Kidney (tissue), 14 donors: ENCODE measurements around the gene SCCPDH. TPM values are rescaled to one million over a fixed set of nuclear protein-coding genes. Genes with fewer than 3 reads are reported as not detected.
"Not testable (repeated sequence)": the region's sequence is repeated elsewhere in the genome, so short reads cannot be mapped to it uniquely, and the experiment has no call there.

Experiments used
- DNase-seq, 5 donors: peaks; one replicate each; pipeline ENCODE4 v3.0.0-alpha.2; 2013 to 2020
- FAIRE-seq: peaks from 2 replicates; lab custom pipeline; 2012; peaks lifted over from hg19 to GRCh38; lab: Jason Lieb, UNC
- H3K27ac ChIP-seq, 2 donors: one replicate each; pipeline ENCODE4 v1.7.0; 2013; ENCODE audit warnings: low read depth in 2 of 2, low read length in 2 of 2, inconsistent platforms in 1 of 2
- H3K27me3 ChIP-seq: one replicate; pipeline ENCODE4 v1.7.1; 2013; ENCODE audit warnings: low read length, inconsistent platforms; ENCODE audit not compliant: control insufficient read depth, insufficient read depth
- H3K36me3 ChIP-seq, 3 donors: one replicate each; pipeline versions ENCODE4 v1.7.0 to v1.7.1; 2013; ENCODE audit warnings: low read length in 3 of 3, control low read depth in 1 of 3, inconsistent platforms in 1 of 3; ENCODE audit not compliant: insufficient read depth in 3 of 3, control insufficient read depth in 2 of 3
- H3K4me1 ChIP-seq, 3 donors: one replicate each; pipeline versions ENCODE4 v1.7.0 to v1.7.1; 2013; ENCODE audit warnings: low read length in 3 of 3, inconsistent platforms in 1 of 3, low read depth in 1 of 3; ENCODE audit not compliant: control insufficient read depth in 2 of 3, insufficient read depth in 2 of 3
- H3K4me3 ChIP-seq, 3 donors: one replicate each; pipeline versions ENCODE4 v1.7.0 to v1.8.1; 2013; ENCODE audit warnings: low read length in 3 of 3, control low read depth in 1 of 3, inconsistent platforms in 1 of 3
- H3K9ac ChIP-seq, 3 donors: one replicate each; pipeline versions ENCODE4 v1.7.0 to v1.7.1; 2013; ENCODE audit warnings: low read length in 3 of 3, control low read depth in 1 of 3, inconsistent platforms in 1 of 3
- H3K9me3 ChIP-seq, 3 donors: one replicate each; pipeline versions ENCODE4 v1.7.0 to v1.7.1; 2013; ENCODE audit warnings: low read length in 3 of 3, control low read depth in 1 of 3, inconsistent platforms in 1 of 3; ENCODE audit not compliant: control insufficient read depth in 2 of 3, insufficient read depth in 1 of 3
- CTCF ChIP-seq: IDR thresholded peaks from 3 replicates; pipeline ENCODE4 v1.5.1; 2012; ENCODE audit warnings: mild to moderate bottlenecking, moderate library complexity, borderline replicate concordance; ENCODE audit not compliant: insufficient read depth; ENCODE audit errors: extremely low read depth
- intact Hi-C: fragments of 100-400 bp; cut with DNase I; formaldehyde crosslinking; loops from one replicate; pipeline ENCODE4 v1.11.1; 2022
- polyA plus RNA-seq: library from polyadenylated mRNA; stranded (reverse); fragments of 350-450 nt; fragmentation: Illumina TruSeq; extraction: RNeasy Lipid Tissue Mini Kit (QIAGEN cat#74804); gene quantifications from one replicate; pipeline ENCODE4 v1.2.3, GENCODE V29; 2014; ENCODE audit warnings: low read depth, low replicate concordance; ENCODE audit not compliant: insufficient read depth
- total RNA-seq: library from RNA; stranded (reverse); fragmentation: NEBNext Ultra II Directional; extraction: Animal tissue kit (Norgen Biotek cat#: 25700); gene quantifications from one replicate; pipeline ENCODE4 v1.2.1, GENCODE V29; 2021
- donor health status: control.
- donor health status: control.
- donor health status: control.
- donor health status: control.
- donor health status: control.
- donor health status: DM: yes; HTN: yes; CAD: no.
- donor health status: Normal renal cell carcinoma (clear cell type).

SCCPDH gene
- total and polyA plus RNA-seq, 2 donors from 2014 or later = 37.2 to 48.6 TPM

DNA sequence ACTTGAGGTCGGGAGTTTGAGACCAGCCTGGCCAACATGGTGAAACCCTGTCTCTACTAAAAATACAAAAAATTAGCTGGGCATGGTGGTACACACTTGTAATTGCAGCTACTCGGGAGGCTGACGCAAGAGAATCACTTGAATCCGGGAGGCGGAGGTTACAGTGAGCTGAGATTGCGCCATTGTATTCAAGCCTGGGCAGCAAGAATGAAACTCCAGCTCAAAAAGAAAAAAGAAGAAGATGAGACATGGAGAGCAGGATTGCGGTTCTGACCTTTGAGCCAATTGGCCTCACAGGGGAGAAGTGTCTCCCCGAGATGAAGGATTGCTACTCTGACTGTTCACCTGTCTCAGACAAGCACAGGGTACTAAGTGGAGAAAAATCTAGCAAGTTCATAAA is 6.6 kb downstream of the SCCPDH start:
- no peak for FAIRE-seq
- no peak for TF ChIP-seq CTCF
- no peak for DNase-seq
- intact Hi-C loops = no loop called here
- Histone ChIP-seq H3K9me3 (no peaks in the 10 kb centered on the region), H3K9ac (no peak overlapping the region), H3K4me1 (no peaks in the 10 kb centered on the region), H3K27me3 (no peaks in the 10 kb centered on the region), H3K4me3 (no peak overlapping the region), H3K27ac (no peak overlapping the region), H3K36me3 (peaks cover 11 to 15% (median 14%) of the 10 kb centered on the region in 3 donors)

DNA sequence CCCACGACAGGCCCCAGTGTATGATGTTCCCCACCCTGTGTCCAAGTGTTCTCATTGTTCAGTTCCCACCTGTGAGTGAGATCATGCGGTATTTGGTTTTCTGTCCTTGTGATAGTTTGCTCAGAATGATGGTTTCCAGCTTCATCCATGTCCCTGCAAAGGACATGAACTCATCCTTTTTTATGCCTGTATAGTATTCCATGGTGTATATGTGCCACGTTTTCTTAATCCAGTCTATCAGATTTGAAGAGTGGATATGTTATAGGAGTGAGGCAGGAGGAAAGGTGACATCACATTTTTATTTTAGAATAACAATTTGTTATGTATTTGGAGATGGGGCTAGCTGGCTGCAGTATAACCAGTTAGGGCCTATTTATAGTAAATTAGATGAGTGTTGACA is 7.7 kb downstream of the SCCPDH start:
- H3K36me3 ChIP-seq = peaks cover 15 to 18% (median 18%) of the 10 kb centered on the region in 3 donors
- H3K9me3 ChIP-seq, H3K4me3 ChIP-seq, H3K4me1 ChIP-seq, intact Hi-C loops, FAIRE-seq, H3K27me3 ChIP-seq, DNase-seq, H3K27ac ChIP-seq, H3K9ac ChIP-seq: not testable (repeated sequence)

GRCh38 chr1:246733704-246734103 is 9.5 kb downstream of the SCCPDH start:
- peaks cover 11 to 20% (median 15%) of the 10 kb centered on the region in 3 donors for H3K36me3 ChIP-seq
- no peak for FAIRE-seq
- H3K27me3 ChIP-seq = no peaks in the 10 kb centered on the region
- intact Hi-C loops = no loop called here
- TF ChIP-seq CTCF = no peak
- no peak overlapping the region for H3K9ac ChIP-seq
- H3K27ac ChIP-seq = no peak overlapping the region
- H3K4me3 ChIP-seq = no peak overlapping the region
- no peaks in the 10 kb centered on the region for H3K4me1 ChIP-seq
- no peak for DNase-seq
- no peaks in the 10 kb centered on the region for H3K9me3 ChIP-seq

GRCh38 chr1:246734866-246735265 is 10.7 kb downstream of the SCCPDH start:
- peaks cover 12 to 20% (median 14%) of the 10 kb centered on the region in 3 donors for H3K36me3 ChIP-seq
- H3K9ac ChIP-seq = no peak overlapping the region
- no peaks in the 10 kb centered on the region for H3K4me1 ChIP-seq
- intact Hi-C loops = no loop called here
- no peak for DNase-seq
- no peak for TF ChIP-seq CTCF
- FAIRE-seq = no peak
- H3K27ac ChIP-seq = no peak overlapping the region
- H3K9me3 ChIP-seq = no peaks in the 10 kb centered on the region
- H3K4me3 ChIP-seq = no peak overlapping the region
- H3K27me3 ChIP-seq = no peaks in the 10 kb centered on the region
